H1 (cell line): Measurements from ENCODE around the gene RPP30.

Experiments used
- CEBPB ChIP-seq: IDR thresholded peaks from 2 replicates; pipeline ENCODE4 v1.6.1; 2012; ENCODE audit warnings: low read depth, low read length
- CHD2 ChIP-seq: IDR thresholded peaks from 2 replicates; pipeline ENCODE4 v1.6.1; 2012; ENCODE audit warnings: low read length, improper control_type of control experiment
- EZH2 ChIP-seq: fragments of 200-600 bp; sonication (generic); IDR thresholded peaks from 2 replicates; pipeline ENCODE4 v1.7.1; 2012; ENCODE audit warnings: low read depth, mild to moderate bottlenecking, moderate library complexity, low read length, inconsistent platforms; ENCODE audit not compliant: severe bottlenecking
- FOSL1 ChIP-seq: IDR thresholded peaks from 2 replicates; pipeline ENCODE4 v1.6.1; 2011; ENCODE audit warnings: mild to moderate bottlenecking, low read depth, low read length, moderate library complexity; ENCODE audit not compliant: insufficient read depth
- GABPA ChIP-seq: IDR thresholded peaks from 2 replicates; pipeline ENCODE4 v1.6.1; 2011; ENCODE audit warnings: mild to moderate bottlenecking, low read length, moderate library complexity, borderline replicate concordance; ENCODE audit not compliant: insufficient read depth
- HDAC2 ChIP-seq, 2 experiments: fragments of 300-600 bp in 1 of 2; sonication (generic) in 1 of 2; IDR thresholded peaks; 2 replicates each; pipeline ENCODE4 v1.6.1; 2011 to 2012; ENCODE audit warnings: low read depth in 2 of 2, low read length in 2 of 2, mild to moderate bottlenecking in 2 of 2, moderate library complexity in 2 of 2, borderline replicate concordance in 1 of 2, inconsistent platforms in 1 of 2
- JUN ChIP-seq: IDR thresholded peaks from 2 replicates; pipeline ENCODE4 v1.6.1; 2011; ENCODE audit warnings: low read depth, mild to moderate bottlenecking, improper control_type of control experiment, low read length
- KDM5A ChIP-seq: fragments of 200-600 bp; IDR thresholded peaks from 2 replicates; pipeline ENCODE4 v1.7.1; 2012; ENCODE audit warnings: mild to moderate bottlenecking, low read length, inconsistent platforms, mixed read lengths
- MAX ChIP-seq: IDR thresholded peaks from 2 replicates; pipeline ENCODE4 v1.6.1; 2012; ENCODE audit warnings: inconsistent platforms
- POLR2A ChIP-seq, 2 experiments: IDR thresholded peaks; 1 replicate in 1 of 2; 2 replicates in 1 of 2; pipeline ENCODE4 v1.6.1; 2011; ENCODE audit warnings: low read depth in 2 of 2, low read length in 2 of 2, mild to moderate bottlenecking in 2 of 2; ENCODE audit errors: control extremely low read depth in 1 of 2
- POLR2AphosphoS5 ChIP-seq: IDR thresholded peaks from 2 replicates; pipeline ENCODE4 v1.6.1; 2011; ENCODE audit warnings: low read depth, low read length
- SP1 ChIP-seq: IDR thresholded peaks from 2 replicates; pipeline ENCODE4 v1.6.1; 2011; ENCODE audit warnings: low read depth, low read length
- YY1 ChIP-seq: IDR thresholded peaks from 2 replicates; pipeline ENCODE4 v1.6.1; 2011; ENCODE audit warnings: low read depth, mild to moderate bottlenecking, low read length
- TF ChIP-seq, protein P1 (sequence below), 3 experiments: IDR thresholded peaks; 1 replicate in 2 of 3; 2 replicates in 1 of 3; pipeline versions ENCODE4 v1.5.1 to v1.6.1; 2011; ENCODE audit warnings: low read length in 3 of 3, mild to moderate bottlenecking in 3 of 3, inconsistent platforms in 2 of 3, low read depth in 1 of 3, moderate library complexity in 1 of 3; ENCODE audit not compliant: insufficient read depth in 1 of 3; ENCODE audit errors: control extremely low read depth in 1 of 3

GRCh38 chr10:90947030-90947960, 75.5 kb downstream of the RPP30 start:
- TF ChIP-seq CHD2 (no peak), JUN (no peak), MAX (no peak), POLR2AphosphoS5 (no peak), FOSL1 (no peak), EZH2 (no peak), CEBPB (no peak), HDAC2 (IDR thresholded peaks at IDR 0.05; ENCODE audit: borderline replicate concordance in 1 of 2, low read depth in 2 of 2, low read length in 2 of 2) (no peak), KDM5A (no peak), GABPA (no peak), POLR2A (IDR thresholded peaks at IDR 0.05; ENCODE audit: control extremely low read depth in 1 of 2, low read depth in 2 of 2, low read length in 2 of 2) (no peak), SP1 (no peak), YY1 (no peak)
- TF ChIP-seq, protein P1, sequence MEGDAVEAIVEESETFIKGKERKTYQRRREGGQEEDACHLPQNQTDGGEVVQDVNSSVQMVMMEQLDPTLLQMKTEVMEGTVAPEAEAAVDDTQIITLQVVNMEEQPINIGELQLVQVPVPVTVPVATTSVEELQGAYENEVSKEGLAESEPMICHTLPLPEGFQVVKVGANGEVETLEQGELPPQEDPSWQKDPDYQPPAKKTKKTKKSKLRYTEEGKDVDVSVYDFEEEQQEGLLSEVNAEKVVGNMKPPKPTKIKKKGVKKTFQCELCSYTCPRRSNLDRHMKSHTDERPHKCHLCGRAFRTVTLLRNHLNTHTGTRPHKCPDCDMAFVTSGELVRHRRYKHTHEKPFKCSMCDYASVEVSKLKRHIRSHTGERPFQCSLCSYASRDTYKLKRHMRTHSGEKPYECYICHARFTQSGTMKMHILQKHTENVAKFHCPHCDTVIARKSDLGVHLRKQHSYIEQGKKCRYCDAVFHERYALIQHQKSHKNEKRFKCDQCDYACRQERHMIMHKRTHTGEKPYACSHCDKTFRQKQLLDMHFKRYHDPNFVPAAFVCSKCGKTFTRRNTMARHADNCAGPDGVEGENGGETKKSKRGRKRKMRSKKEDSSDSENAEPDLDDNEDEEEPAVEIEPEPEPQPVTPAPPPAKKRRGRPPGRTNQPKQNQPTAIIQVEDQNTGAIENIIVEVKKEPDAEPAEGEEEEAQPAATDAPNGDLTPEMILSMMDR (IDR thresholded peaks at IDR 0.05; ENCODE audit: control extremely low read depth in 1 of 3, insufficient read depth in 1 of 3, low read depth in 1 of 3, low read length in 3 of 3): no peak
